SIG-M5 (cell line): Measurements from ENCODE around the gene TAGLN3.
"Not testable (repeated sequence)": the region's sequence is repeated elsewhere in the genome, so short reads cannot be mapped to it uniquely, and the experiment has no call there.

ENCODE experiments used
- DNase-seq: peaks from one replicate; lab custom pipeline; 2025; lab: John Stamatoyannopoulos, UW

TAGLN3 gene

GRCh38 chr3:112010636-112011035 lies 11.9 kb downstream of the TAGLN3 start:
- DNase-seq: no peak

- no peak for DNase-seq
Observed at GRCh38 chr3:112011376-112011940, 12.7 kb downstream of the TAGLN3 start.

- no peak for DNase-seq
Observed at GRCh38 chr3:112012205-112012992, 13.7 kb downstream of the TAGLN3 start.

- no peak for DNase-seq
Observed at GRCh38 chr3:112013058-112013783, 14.5 kb downstream of the TAGLN3 start.

GRCh38 chr3:112013784-112014143 lies 15.0 kb downstream of the TAGLN3 start:
- DNase-seq: no peak

GRCh38 chr3:112017091-112017490 lies 18.4 kb downstream of the TAGLN3 start:
- no peak for DNase-seq

- DNase-seq: no peak
Observed at GRCh38 chr3:112018712-112019111, 20.0 kb downstream of the TAGLN3 start.

- DNase-seq: no peak
Observed at GRCh38 chr3:112019716-112020115, 21.0 kb downstream of the TAGLN3 start.

GRCh38 chr3:112020674-112021085 lies 22.0 kb downstream of the TAGLN3 start:
- no peak for DNase-seq

- DNase-seq: no peak
Observed at GRCh38 chr3:112027142-112027541, 28.4 kb downstream of the TAGLN3 start.

- DNase-seq: no peak
Observed at GRCh38 chr3:112027826-112028225, 29.1 kb downstream of the TAGLN3 start.

- no peak for DNase-seq
Observed at GRCh38 chr3:112030901-112031300, 32.2 kb downstream of the TAGLN3 start.

- DNase-seq: no peak
Observed at GRCh38 chr3:112032098-112032731, 33.5 kb downstream of the TAGLN3 start.

GRCh38 chr3:112034436-112034835 lies 35.7 kb downstream of the TAGLN3 start, which contains the start of gene TMPRSS7:
Gene TMPRSS7 (plus strand): TSS chr3:112034736. CDS start chr3:112034846, 110 bp downstream.
- no peak for DNase-seq

- DNase-seq: no peak
Observed at GRCh38 chr3:112035241-112035640, 36.5 kb downstream of the TAGLN3 start.

- not testable (repeated sequence) for DNase-seq
Observed at GRCh38 chr3:112037194-112037593, 38.5 kb downstream of the TAGLN3 start.

- DNase-seq: no peak
Observed at GRCh38 chr3:112038863-112039262, 40.1 kb downstream of the TAGLN3 start.

- DNase-seq: no peak
Observed at GRCh38 chr3:112041321-112041720, 42.6 kb downstream of the TAGLN3 start.

GRCh38 chr3:112042842-112043280 lies 44.1 kb downstream of the TAGLN3 start:
- no peak for DNase-seq

- DNase-seq: no peak
Observed at GRCh38 chr3:112043621-112044201, 45.0 kb downstream of the TAGLN3 start.

- DNase-seq: no peak
Observed at GRCh38 chr3:112046599-112046998, 47.9 kb downstream of the TAGLN3 start.

GRCh38 chr3:112047264-112047663 lies 48.5 kb downstream of the TAGLN3 start:
- DNase-seq: no peak
